ENCODE measurements around the gene CRLF3.
"Not testable (repeated sequence)": the region's sequence is repeated elsewhere in the genome, so short reads cannot be mapped to it uniquely, and the experiment has no call there.

DNA sequence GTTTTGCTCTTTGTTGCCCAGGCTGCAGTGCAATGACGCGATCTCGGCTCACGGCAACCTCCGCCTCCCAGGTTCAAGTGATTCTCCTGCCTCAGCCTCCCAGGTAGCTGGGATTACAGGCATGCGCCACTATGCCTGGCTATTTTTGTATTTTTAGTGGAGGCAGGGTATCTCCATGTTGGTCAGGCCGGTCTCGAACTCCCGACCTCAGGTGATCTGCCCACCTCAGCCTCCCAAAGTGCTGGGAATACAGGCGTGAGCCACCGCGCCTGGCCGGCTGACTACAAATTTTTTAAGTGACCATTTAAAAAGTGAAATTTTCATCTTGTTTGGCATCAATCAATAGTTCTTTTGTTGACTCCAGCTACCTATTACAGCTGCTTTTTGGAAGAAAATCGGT, 90.3 kb downstream of the CRLF3 start:
- TF ChIP-seq, protein P1, sequence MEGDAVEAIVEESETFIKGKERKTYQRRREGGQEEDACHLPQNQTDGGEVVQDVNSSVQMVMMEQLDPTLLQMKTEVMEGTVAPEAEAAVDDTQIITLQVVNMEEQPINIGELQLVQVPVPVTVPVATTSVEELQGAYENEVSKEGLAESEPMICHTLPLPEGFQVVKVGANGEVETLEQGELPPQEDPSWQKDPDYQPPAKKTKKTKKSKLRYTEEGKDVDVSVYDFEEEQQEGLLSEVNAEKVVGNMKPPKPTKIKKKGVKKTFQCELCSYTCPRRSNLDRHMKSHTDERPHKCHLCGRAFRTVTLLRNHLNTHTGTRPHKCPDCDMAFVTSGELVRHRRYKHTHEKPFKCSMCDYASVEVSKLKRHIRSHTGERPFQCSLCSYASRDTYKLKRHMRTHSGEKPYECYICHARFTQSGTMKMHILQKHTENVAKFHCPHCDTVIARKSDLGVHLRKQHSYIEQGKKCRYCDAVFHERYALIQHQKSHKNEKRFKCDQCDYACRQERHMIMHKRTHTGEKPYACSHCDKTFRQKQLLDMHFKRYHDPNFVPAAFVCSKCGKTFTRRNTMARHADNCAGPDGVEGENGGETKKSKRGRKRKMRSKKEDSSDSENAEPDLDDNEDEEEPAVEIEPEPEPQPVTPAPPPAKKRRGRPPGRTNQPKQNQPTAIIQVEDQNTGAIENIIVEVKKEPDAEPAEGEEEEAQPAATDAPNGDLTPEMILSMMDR (conservative IDR thresholded peaks at IDR 0.05 in 1 of 2, IDR thresholded peaks at IDR 0.05 in 1 of 2; ENCODE audit: low read depth in 1 of 2, low read length in 2 of 2) = not testable (repeated sequence)
- not testable (repeated sequence) for TF ChIP-seq EZH2 (IDR thresholded peaks at IDR 0.05; ENCODE audit: low read length, missing control alignments)

All from fibroblast of lung (primary cell).